GM12872 (cell line): ENCODE data around the gene CAMK1D.

ENCODE experiments used
- CTCF ChIP-seq: IDR thresholded peaks from 3 replicates; pipeline ENCODE4 v1.5.1; 2011; ENCODE audit warnings: low read depth, mild to moderate bottlenecking, low read length, moderate library complexity; ENCODE audit not compliant: insufficient read depth

The CAMK1D gene

GRCh38 chr10:12768156-12769100 lies 419.1 kb downstream of the CAMK1D start:
- TF ChIP-seq CTCF = no peak

DNA sequence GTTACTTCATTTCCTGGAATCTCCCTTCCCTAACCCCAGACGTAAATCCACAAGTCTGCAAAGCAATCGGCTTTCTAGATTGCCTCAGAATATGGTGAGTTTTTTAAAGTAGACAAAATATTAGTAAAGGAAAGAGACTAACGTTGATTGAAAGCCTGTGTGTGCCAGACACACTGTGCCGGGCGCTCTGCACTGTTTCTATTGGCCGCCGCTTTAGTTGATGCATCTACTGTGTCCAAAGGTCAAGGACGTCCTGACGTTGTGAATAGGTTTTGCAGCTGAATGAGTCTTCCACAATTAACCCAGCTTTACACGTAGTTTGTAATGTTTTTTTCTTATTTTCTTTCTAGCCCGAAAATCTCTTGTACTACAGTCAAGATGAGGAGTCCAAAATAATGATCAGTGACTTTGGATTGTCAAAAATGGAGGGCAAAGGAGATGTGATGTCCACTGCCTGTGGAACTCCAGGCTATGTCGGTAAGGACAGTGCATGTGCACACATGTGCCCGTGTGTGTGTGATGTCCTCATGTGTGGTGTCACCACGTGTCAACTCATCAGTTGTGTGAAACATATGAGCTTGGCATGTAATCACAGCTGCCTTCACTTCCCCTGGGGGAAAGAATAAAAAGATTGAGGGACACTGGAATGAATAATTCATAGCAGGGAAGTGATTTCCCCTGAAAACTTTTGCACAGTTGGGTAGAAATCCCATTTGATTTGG lies 420.1 kb downstream of the CAMK1D start:
- TF ChIP-seq CTCF = no peak

- TF ChIP-seq CTCF = no peak
Measured at GRCh38 chr10:12771981-12772760, 422.8 kb downstream of the CAMK1D start.

GRCh38 chr10:12772797-12773587 lies 423.6 kb downstream of the CAMK1D start:
- no peak for TF ChIP-seq CTCF

DNA sequence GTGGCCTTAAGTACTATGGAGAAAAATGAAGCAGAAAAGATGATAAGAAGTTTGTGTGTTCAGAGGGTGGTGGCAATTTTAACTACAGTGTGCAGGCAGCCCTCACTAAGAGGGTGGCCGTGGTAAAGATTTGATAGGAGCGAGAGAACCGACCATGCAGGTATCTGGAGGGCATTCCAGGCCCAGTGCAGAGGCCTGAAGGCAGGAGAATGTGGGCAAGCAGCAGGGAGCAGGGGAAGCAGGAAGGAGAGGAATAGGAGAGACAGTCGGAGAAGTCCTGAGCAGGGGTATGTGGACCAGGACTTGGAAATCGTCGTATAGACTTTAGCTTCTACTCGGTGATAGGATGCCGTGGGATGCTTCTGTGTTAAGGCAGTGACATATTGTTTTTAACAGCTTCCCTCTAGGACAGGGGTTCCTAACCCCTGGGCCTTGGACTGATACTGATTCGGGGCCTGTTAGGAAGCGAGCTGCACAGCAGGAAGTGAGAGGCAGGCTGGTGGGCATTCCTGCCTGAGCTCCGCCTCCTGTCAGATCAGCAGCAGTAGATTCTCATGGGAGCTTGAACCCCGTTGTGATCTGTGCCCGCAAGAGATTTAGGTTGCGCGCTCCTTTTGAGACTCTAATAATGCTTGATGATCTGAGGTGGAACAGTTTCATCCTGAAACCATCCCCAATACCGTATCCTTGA lies 425.0 kb downstream of the CAMK1D start:
- no peak for TF ChIP-seq CTCF

- TF ChIP-seq CTCF = no peak
Measured at GRCh38 chr10:12777840-12778585, 428.7 kb downstream of the CAMK1D start.
